ENCODE measurements around the gene SSU72. TPM values are rescaled to one million over a fixed set of nuclear protein-coding genes. Genes with fewer than 3 reads are reported as not detected.

The SSU72 gene
- total RNA-seq, 1 experiment from 2014 or later = 96.2 TPM

- no peaks in the 10 kb centered on the region for H3K4me1 ChIP-seq
- BruUV-seq (replicated peaks) = no TSS peak
- Mint-ChIP-seq H3K27ac (ENCODE audit: unreplicated experiment) (no peak overlapping the region), H3K4me3 (ENCODE audit: unreplicated experiment) (no peak overlapping the region), H3K27me3 (ENCODE audit: insufficient read depth, unreplicated experiment) (no peaks in the 10 kb centered on the region), H3K4me1 (ENCODE audit: low read depth, unreplicated experiment) (no peaks in the 10 kb centered on the region), H3K36me3 (ENCODE audit: insufficient read depth, unreplicated experiment) (peaks cover 59% of the 10 kb centered on the region), H3K9me3 (ENCODE audit: unreplicated experiment) (no peaks in the 10 kb centered on the region)
- TF ChIP-seq CTCF (IDR thresholded peaks at IDR 0.05; ENCODE audit: insufficient read depth in 1 of 2, low read depth in 1 of 2, low read length in 1 of 2, severe bottlenecking in 1 of 2, unreplicated experiment in 1 of 2) = no peak
- H3K27me3 ChIP-seq (replicated peaks; ENCODE audit: control insufficient read depth, insufficient read depth, low read length) = no peaks in the 10 kb centered on the region
- no peak overlapping the region for H3K4me3 ChIP-seq (ENCODE audit: low read depth, low read length)
- DNase-seq = no peak
- intact Hi-C loops (cut with micrococcal nuclease; ENCODE audit: unreplicated experiment) = no loop called here
- POLR2A ChIA-PET = no interaction called here
- no peaks in the 10 kb centered on the region for H3K9me3 ChIP-seq
- H3K36me3 ChIP-seq (ENCODE audit: control insufficient read depth, insufficient read depth, low read length) = peaks cover 2% of the 10 kb centered on the region
- CTCF ChIA-PET = no interaction called here
These were observed 44.7 kb downstream of the SSU72 start for GRCh38 chr1:1529936-1530335.

- CTCF ChIA-PET = no interaction called here
- TF ChIP-seq CTCF (IDR thresholded peaks at IDR 0.05; ENCODE audit: insufficient read depth in 1 of 2, low read depth in 1 of 2, low read length in 1 of 2, severe bottlenecking in 1 of 2, unreplicated experiment in 1 of 2) = no peak
- no TSS peak for BruUV-seq (replicated peaks)
These were observed 45.3 kb downstream of the SSU72 start for GRCh38 chr1:1529321-1529720.

GRCh38 chr1:1528301-1529267 is 46.1 kb downstream of the SSU72 start:
- POLR2A ChIA-PET = no interaction called here
- TF ChIP-seq CTCF (IDR thresholded peaks at IDR 0.05; ENCODE audit: insufficient read depth in 1 of 2, low read depth in 1 of 2, low read length in 1 of 2, severe bottlenecking in 1 of 2, unreplicated experiment in 1 of 2) = no peak
- H3K4me1 Mint-ChIP-seq (ENCODE audit: low read depth, unreplicated experiment) = no peaks in the 10 kb centered on the region
- no TSS peak for BruUV-seq (replicated peaks)
- DNase-seq = no peak
- H3K27me3 Mint-ChIP-seq (ENCODE audit: insufficient read depth, unreplicated experiment) = no peaks in the 10 kb centered on the region
- H3K4me3 ChIP-seq (ENCODE audit: low read depth, low read length) = no peak overlapping the region
- H3K4me3 Mint-ChIP-seq (ENCODE audit: unreplicated experiment) = no peak overlapping the region
- no peaks in the 10 kb centered on the region for H3K4me1 ChIP-seq
- no peaks in the 10 kb centered on the region for H3K9me3 Mint-ChIP-seq (ENCODE audit: unreplicated experiment)
- H3K36me3 ChIP-seq (ENCODE audit: control insufficient read depth, insufficient read depth, low read length) = peaks cover 2% of the 10 kb centered on the region
- H3K27me3 ChIP-seq (replicated peaks; ENCODE audit: control insufficient read depth, insufficient read depth, low read length) = no peaks in the 10 kb centered on the region
- H3K9me3 ChIP-seq = no peaks in the 10 kb centered on the region
- CTCF ChIA-PET = no interaction called here
- intact Hi-C loops (cut with micrococcal nuclease; ENCODE audit: unreplicated experiment) = no loop called here
- no peak overlapping the region for H3K27ac Mint-ChIP-seq (ENCODE audit: unreplicated experiment)
- peaks cover 60% of the 10 kb centered on the region for H3K36me3 Mint-ChIP-seq (ENCODE audit: insufficient read depth, unreplicated experiment)

More at GRCh38 chr1:1529321-1529720, 45.3 kb downstream of the SSU72 start:
- H3K27me3 Mint-ChIP-seq (ENCODE audit: insufficient read depth, unreplicated experiment) = no peaks in the 10 kb centered on the region
- no peak overlapping the region for H3K27ac Mint-ChIP-seq (ENCODE audit: unreplicated experiment)
- no peak for DNase-seq
- Histone ChIP-seq H3K9me3 (no peaks in the 10 kb centered on the region), H3K36me3 (ENCODE audit: control insufficient read depth, insufficient read depth, low read length) (peaks cover 2% of the 10 kb centered on the region), H3K27me3 (replicated peaks; ENCODE audit: control insufficient read depth, insufficient read depth, low read length) (no peaks in the 10 kb centered on the region), H3K4me1 (no peaks in the 10 kb centered on the region), H3K4me3 (ENCODE audit: low read depth, low read length) (no peak overlapping the region)
- no peaks in the 10 kb centered on the region for H3K4me1 Mint-ChIP-seq (ENCODE audit: low read depth, unreplicated experiment)
- H3K9me3 Mint-ChIP-seq (ENCODE audit: unreplicated experiment) = no peaks in the 10 kb centered on the region
- H3K36me3 Mint-ChIP-seq (ENCODE audit: insufficient read depth, unreplicated experiment) = peaks cover 60% of the 10 kb centered on the region
- intact Hi-C loops (cut with micrococcal nuclease; ENCODE audit: unreplicated experiment) = no loop called here
- POLR2A ChIA-PET = no interaction called here
- no peak overlapping the region for H3K4me3 Mint-ChIP-seq (ENCODE audit: unreplicated experiment)

Data from Caco-2 (cell line).